ENCODE data around the gene SOHLH1. TPM values are rescaled to one million over a fixed set of nuclear protein-coding genes. Genes with fewer than 3 reads are reported as not detected.

The SOHLH1 gene
- total RNA-seq, 4 donors from 2014 or later: not detected

DNA sequence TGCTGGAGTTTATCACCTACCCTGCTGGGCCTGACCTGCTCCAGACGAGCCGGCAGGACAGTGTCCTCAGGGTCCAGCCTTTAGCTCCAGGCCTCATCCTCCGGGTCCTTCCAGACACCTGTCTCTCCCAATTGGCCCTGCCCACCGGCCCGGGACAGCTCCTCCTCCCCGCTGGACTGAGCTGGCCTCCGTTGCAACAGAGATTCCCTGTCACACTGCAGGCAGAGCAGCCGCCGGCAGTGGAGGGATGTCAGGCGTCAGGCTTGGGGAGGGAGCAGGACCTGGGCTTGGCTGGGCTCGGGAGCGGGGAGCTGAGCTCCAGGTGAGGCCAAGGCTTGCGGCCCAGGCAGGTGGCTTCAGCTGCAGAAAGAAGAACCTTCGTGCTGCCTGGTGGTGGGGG, 4.4 kb upstream of the SOHLH1 start:
- no peak for DNase-seq (ENCODE audit: low spot score)
- ATAC-seq (ENCODE audit: low FRiP score): no peak
- no peak for TF ChIP-seq CTCF (IDR thresholded peaks at IDR 0.05)

- no peak for TF ChIP-seq CTCF (IDR thresholded peaks at IDR 0.05)
- no peak for DNase-seq (ENCODE audit: low spot score)
- ATAC-seq (ENCODE audit: low FRiP score): peak; percentile 66
Observed at GRCh38 chr9:135701959-135702721, 2.9 kb upstream of the SOHLH1 start, which contains the start of gene KCNT1. Gene KCNT1 (plus strand): TSS chr9:135702185. CDS start chr9:135702259, 74 bp downstream.

GRCh38 chr9:135701067-135701958, 2.0 kb upstream of the SOHLH1 start:
- ATAC-seq (ENCODE audit: low FRiP score) (no peak), DNase-seq (ENCODE audit: low spot score) (no peak)
- TF ChIP-seq CTCF (IDR thresholded peaks at IDR 0.05): no peak

DNA sequence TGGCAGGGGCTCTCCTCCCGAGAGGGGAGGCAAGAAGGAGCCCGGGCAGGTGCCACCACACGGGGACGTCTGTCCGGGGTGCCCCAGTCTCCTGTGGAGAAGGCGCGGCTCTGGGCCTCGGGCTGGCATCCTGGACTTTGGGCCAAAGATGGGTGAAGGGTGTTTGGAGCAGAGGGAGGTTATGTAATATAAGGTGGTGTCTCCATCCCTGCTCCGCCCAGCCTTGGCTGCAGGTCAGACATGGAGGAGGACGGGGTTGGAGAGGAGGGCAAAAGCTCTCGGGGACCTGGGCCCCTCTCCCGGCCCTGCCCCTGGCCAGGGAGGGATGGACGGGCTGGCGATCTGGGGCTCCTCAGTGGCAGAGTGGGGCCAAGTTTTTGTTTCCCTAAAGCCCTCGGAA, 1.2 kb upstream of the SOHLH1 start:
- DNase-seq (ENCODE audit: low spot score): no peak
- no peak for TF ChIP-seq CTCF (IDR thresholded peaks at IDR 0.05)
- ATAC-seq (ENCODE audit: low FRiP score): no peak

DNA sequence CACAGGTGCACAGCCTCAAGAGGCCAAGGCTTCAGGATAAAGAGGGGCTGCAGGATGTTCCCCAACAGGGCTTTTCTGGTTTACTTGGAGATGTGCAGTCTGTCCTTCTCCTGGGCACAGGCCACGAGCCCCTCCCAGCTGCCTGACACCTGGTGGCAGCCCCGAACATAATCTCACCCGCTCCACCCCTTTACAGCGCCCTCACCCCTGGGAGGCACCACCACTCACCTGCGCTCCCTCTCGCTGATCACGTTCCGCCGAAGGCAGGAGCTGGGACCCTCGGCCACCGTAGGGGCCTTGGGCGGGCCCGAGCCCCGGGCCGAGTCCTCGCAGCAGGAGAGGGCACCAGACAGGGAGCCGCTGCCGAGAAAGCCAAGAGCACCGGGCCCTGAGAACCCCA, 514 bp downstream of the SOHLH1 start:
- no peak for TF ChIP-seq CTCF (IDR thresholded peaks at IDR 0.05)
- ATAC-seq (ENCODE audit: low FRiP score) (no peak), DNase-seq (ENCODE audit: low spot score) (no peak)

DNA sequence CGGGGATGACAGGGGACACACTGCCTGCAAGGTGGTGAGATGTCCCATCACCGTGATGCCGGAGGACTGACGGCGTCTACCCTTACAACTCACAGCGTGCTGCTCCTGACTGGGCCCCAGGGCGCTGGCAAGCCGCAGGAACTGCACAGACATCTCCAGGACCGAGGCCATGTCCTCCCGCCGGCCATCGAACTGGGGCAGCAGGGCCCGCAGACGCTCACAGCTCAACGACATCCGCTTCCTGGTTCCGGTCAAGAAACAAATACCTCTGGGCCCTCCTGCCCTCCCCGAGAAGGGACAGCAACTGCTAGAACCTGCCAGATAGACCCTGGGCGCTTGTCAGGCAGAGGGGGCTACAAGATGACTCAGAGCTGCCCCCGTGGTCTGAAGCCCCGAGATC, 1.0 kb downstream of the SOHLH1 start:
- ATAC-seq (ENCODE audit: low FRiP score) (no peak), DNase-seq (ENCODE audit: low spot score) (no peak)
- TF ChIP-seq CTCF (IDR thresholded peaks at IDR 0.05): no peak
